Effector memory CD8-positive, alpha-beta T cell (primary cell): Measurements from ENCODE around the gene TSNAXIP1.

Source experiments
- ATAC-seq: fragments of 150-1000 bp; cut with Tn5 transposase; replicated peaks from 2 replicates; pipeline ENCODE4 v1.10.0; 2021; ENCODE audit warnings: mild to moderate bottlenecking, moderate library complexity
- DNase-seq, 3 experiments: peaks; one replicate each; pipeline ENCODE4 v3.0.0; 2021
- H3K27ac Mint-ChIP-seq, 2 donors: one replicate each; pipeline ENCODE4 v1.8.0; 2022; ENCODE audit warnings: mild to moderate bottlenecking in 2 of 2, mixed read lengths in 2 of 2, moderate library complexity in 2 of 2
- H3K27me3 Mint-ChIP-seq, 2 donors: one replicate each; pipeline ENCODE4 v1.8.0; 2022; ENCODE audit warnings: mixed read lengths in 2 of 2
- H3K36me3 Mint-ChIP-seq: one replicate; pipeline ENCODE4 v1.8.0; 2022; ENCODE audit warnings: mild to moderate bottlenecking, moderate library complexity, mixed read lengths; ENCODE audit not compliant: insufficient read depth
- H3K4me1 Mint-ChIP-seq, 2 donors: one replicate each; pipeline ENCODE4 v1.8.0; 2022; ENCODE audit warnings: low read depth in 2 of 2, mixed read lengths in 2 of 2
- H3K4me3 Mint-ChIP-seq, 2 donors: one replicate each; pipeline ENCODE4 v1.8.0; 2022; ENCODE audit warnings: mild to moderate bottlenecking in 2 of 2, mixed read lengths in 2 of 2, moderate library complexity in 2 of 2
- H3K9me3 Mint-ChIP-seq, 2 donors: one replicate each; pipeline ENCODE4 v1.8.0; 2022; ENCODE audit warnings: mixed read lengths in 2 of 2

Gene TSNAXIP1

DNA sequence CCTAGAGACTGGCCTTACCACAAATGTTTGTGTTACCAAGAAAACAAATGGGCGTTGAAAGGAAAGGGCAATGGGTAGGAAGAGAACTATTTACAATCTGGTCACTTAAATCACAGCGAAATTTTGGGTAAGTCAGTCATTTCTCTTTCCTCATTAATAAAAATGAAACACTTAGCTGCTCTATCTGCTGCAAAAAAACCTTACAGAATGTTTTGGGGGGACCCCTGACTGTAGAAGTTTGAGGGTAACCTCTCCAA lies 39.3 kb downstream of the TSNAXIP1 start:
- peaks cover 31% of the 10 kb centered on the region for H3K36me3 Mint-ChIP-seq
- DNase-seq (no peak), ATAC-seq (no peak)
- H3K4me1 Mint-ChIP-seq: peaks cover 41 to 45% of the 10 kb centered on the region in 2 donors
- no peaks in the 10 kb centered on the region for H3K27me3 Mint-ChIP-seq
- no peaks in the 10 kb centered on the region for H3K9me3 Mint-ChIP-seq
- peak overlapping the region; percentile 72 to 96 for H3K27ac Mint-ChIP-seq
- H3K4me3 Mint-ChIP-seq: peak overlapping the region; percentile 85 to 92

GRCh38 chr16:67846320-67847063 lies 39.8 kb downstream of the TSNAXIP1 start, which contains the start of gene NUTF2:
Gene NUTF2 (plus strand): TSS chr16:67846933. CDS start chr16:67865131, 18,198 bp downstream.
- ATAC-seq (peak; percentile 67), DNase-seq (peak; percentile 95 to 97 (median 96))
- Mint-ChIP-seq H3K4me3 (peak within 1 kb of the TSS; percentile 85 to 92), H3K27ac (peak within 1 kb of the TSS; percentile 72 to 96), H3K36me3 (peaks cover 31% of the 10 kb centered on the region), H3K27me3 (no peaks in the 10 kb centered on the region), H3K4me1 (peaks cover 39 to 43% of the 10 kb centered on the region in 2 donors), H3K9me3 (no peaks in the 10 kb centered on the region)

GRCh38 chr16:67847064-67847861 lies 40.6 kb downstream of the TSNAXIP1 start, which contains the start of gene CENPT:
Gene CENPT (minus strand): TSS chr16:67847693. CDS start chr16:67833859, 13,834 bp downstream.
- H3K4me3 Mint-ChIP-seq: peak within 1 kb of the TSS; percentile 85 to 92
- ATAC-seq (peak; percentile 50), DNase-seq (no peak)
- H3K4me1 Mint-ChIP-seq: peaks cover 36 to 38% of the 10 kb centered on the region in 2 donors
- H3K27me3 Mint-ChIP-seq: no peaks in the 10 kb centered on the region
- no peaks in the 10 kb centered on the region for H3K9me3 Mint-ChIP-seq
- peaks cover 27% of the 10 kb centered on the region for H3K36me3 Mint-ChIP-seq
- H3K27ac Mint-ChIP-seq: peak within 1 kb of the TSS in 1 of 2 donors; percentile 96

DNA sequence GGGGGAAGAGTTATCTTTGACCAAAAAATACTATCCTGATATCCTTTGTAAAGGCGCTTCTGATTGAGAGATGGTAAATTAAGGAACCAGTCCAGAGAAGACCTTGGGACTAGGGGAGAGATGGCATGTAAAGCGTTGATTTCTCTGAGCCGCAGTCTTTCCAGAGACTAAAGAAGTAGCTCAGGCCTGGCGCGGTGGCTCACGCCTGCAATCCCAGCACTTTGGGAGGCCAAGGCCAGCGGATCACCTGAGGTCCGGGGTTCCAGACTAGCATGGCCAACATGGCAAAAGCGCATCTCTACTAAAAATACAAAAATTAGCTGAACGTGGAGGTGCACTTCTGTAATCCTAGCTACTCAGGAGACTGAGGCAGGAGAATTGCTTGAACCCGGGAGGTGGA lies 41.4 kb downstream of the TSNAXIP1 start:
- no peak for DNase-seq
- Mint-ChIP-seq H3K27me3 (no peaks in the 10 kb centered on the region), H3K27ac (peak overlapping the region in 1 of 2 donors; percentile 96), H3K9me3 (no peaks in the 10 kb centered on the region), H3K4me3 (peak overlapping the region; percentile 85 to 92), H3K4me1 (peaks cover 29 to 32% of the 10 kb centered on the region in 2 donors), H3K36me3 (peaks cover 20% of the 10 kb centered on the region)
- no peak for ATAC-seq

GRCh38 chr16:67853670-67854069 lies 47.0 kb downstream of the TSNAXIP1 start:
- H3K27ac Mint-ChIP-seq: peak overlapping the region in 1 of 2 donors; percentile 81
- H3K4me1 Mint-ChIP-seq: peaks cover 27 to 33% of the 10 kb centered on the region in 2 donors

DNA sequence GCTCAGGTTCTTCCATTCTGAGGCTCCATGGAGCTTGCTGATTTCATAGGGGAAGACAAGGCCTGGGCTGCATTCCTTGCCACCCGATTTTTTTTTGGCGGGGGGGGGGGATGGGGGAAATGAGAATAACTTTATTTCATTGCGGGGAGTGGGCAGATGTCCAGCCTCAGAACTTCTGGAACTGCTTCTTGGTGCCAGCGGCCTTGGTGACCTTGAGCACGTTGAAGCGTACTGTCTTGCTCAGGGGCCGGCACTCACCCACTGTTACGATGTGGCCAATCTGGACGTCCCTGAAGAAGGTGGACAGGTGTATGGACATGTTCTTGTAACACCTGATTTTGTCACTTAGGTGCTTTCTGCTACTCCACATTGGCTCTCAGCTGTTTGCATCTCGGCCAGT lies 49.1 kb downstream of the TSNAXIP1 start:
- Mint-ChIP-seq H3K4me3 (no peak overlapping the region), H3K27ac (peak overlapping the region in 1 of 2 donors; percentile 94), H3K9me3 (no peaks in the 10 kb centered on the region), H3K4me1 (peaks cover 25 to 28% of the 10 kb centered on the region in 2 donors), H3K36me3 (peaks cover 15% of the 10 kb centered on the region), H3K27me3 (no peaks in the 10 kb centered on the region)
- ATAC-seq (no peak), DNase-seq (no peak)

More at GRCh38 chr16:67853670-67854069, 47.0 kb downstream of the TSNAXIP1 start:
- Mint-ChIP-seq H3K36me3 (peaks cover 17% of the 10 kb centered on the region), H3K4me3 (no peak overlapping the region), H3K9me3 (no peaks in the 10 kb centered on the region), H3K27me3 (no peaks in the 10 kb centered on the region)
- no peak for DNase-seq
- ATAC-seq: no peak

DNA sequence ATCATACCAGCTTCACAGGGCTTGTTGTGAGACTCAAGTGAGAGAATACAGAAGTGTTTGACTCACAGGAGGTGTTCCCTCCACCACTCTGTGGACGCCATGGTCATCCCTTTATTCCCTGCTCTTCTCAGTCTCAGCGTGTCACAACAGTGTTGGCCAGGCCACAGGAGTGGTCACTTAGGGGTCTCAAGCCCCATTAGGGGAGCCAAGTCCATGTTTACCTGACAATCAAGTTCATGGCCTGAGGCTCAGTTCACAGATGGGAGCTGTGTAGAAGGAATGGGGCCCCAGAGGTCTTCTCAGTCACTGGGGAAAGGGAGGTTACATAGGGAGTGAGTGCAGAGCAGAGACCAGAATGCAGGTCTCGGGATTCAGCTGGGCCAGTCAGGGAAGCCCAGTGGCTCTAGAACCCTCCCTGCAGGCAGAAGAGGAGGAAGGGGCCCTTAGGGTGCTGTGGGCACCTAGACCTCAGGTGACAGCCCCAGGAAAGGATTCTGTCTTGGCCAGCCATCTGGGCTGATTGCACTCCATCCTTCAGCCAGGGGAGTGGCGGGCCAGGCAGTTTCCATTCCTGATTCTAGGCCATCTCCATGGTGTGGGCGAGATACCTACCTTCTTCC lies 50.3 kb downstream of the TSNAXIP1 start:
- peaks cover 17% of the 10 kb centered on the region for H3K36me3 Mint-ChIP-seq
- H3K9me3 Mint-ChIP-seq: no peaks in the 10 kb centered on the region
- H3K27me3 Mint-ChIP-seq: no peaks in the 10 kb centered on the region
- peak overlapping the region; percentile 88 to 94 for H3K27ac Mint-ChIP-seq
- DNase-seq: no peak
- no peak for ATAC-seq
- peak overlapping the region in 1 of 2 donors; percentile 21 for H3K4me3 Mint-ChIP-seq
- H3K4me1 Mint-ChIP-seq: peaks cover 28 to 32% of the 10 kb centered on the region in 2 donors

DNA sequence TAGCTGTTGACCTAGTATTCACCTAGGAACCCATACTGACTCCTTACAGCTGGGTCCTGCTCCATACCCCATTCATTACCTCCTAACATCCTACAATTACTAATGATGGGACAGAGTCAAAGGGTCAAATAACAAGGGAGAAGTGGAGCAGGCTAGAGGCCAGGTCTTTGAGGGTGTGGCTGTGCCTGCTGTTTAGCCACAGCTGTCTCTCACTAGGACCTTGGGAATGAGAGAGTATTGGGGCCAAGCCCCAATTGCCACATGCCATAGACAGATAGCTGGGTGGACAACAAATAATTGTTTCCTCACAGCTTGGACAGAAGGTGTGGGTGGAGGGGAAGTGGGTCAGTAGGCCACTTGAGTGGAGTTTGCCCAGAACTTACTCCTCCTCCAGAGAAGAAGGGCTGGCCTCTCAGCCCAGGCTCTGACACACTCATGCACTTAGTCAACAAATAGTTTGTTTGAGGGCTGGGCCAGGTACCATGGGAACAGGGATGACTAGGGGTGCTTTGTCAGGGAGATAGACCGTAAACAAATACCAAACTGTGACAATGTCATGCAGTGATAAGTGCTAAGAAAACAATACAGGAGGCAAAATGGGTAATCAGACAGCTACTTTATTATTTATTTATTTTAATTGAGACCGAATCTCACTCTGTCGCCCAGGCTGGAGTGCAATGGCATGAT lies 51.0 kb downstream of the TSNAXIP1 start:
- Mint-ChIP-seq H3K36me3 (peaks cover 17% of the 10 kb centered on the region), H3K9me3 (no peaks in the 10 kb centered on the region), H3K4me1 (peaks cover 28 to 32% of the 10 kb centered on the region in 2 donors), H3K27ac (peak overlapping the region; percentile 88 to 94), H3K4me3 (peak overlapping the region; percentile 21), H3K27me3 (no peaks in the 10 kb centered on the region)
- ATAC-seq: peak; percentile 85
- DNase-seq: peak in 2 of 3 experiments; percentile 35 to 42

DNA sequence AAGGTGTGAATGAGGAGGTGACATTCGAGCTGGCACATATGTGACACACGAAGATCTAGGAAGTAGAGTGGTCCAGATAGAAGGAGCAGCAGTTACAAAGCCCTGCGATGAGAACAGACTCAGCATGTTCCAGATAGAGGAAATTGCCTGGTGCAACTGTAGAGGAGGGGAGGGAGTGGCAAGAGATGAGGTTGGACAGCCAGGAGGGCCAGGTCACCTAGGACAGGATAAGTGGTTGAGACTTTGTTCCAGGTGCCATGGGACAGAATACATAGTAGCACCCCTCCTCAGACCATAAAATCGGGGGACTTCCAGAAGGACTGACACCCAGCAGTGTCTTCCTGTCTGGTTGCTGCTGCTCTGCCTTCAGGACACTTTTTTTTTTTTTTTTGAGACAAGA lies 51.8 kb downstream of the TSNAXIP1 start:
- ATAC-seq: peak; percentile 66
- H3K27me3 Mint-ChIP-seq: no peaks in the 10 kb centered on the region
- H3K9me3 Mint-ChIP-seq: no peaks in the 10 kb centered on the region
- peak overlapping the region in 1 of 2 donors; percentile 21 for H3K4me3 Mint-ChIP-seq
- peaks cover 28 to 32% of the 10 kb centered on the region in 2 donors for H3K4me1 Mint-ChIP-seq
- H3K36me3 Mint-ChIP-seq: peaks cover 17% of the 10 kb centered on the region
- DNase-seq: no peak
- peak overlapping the region; percentile 88 to 94 for H3K27ac Mint-ChIP-seq

- DNase-seq: no peak
- Mint-ChIP-seq H3K27ac (no peak overlapping the region), H3K27me3 (no peaks in the 10 kb centered on the region), H3K9me3 (no peaks in the 10 kb centered on the region), H3K36me3 (peaks cover 23% of the 10 kb centered on the region), H3K4me3 (no peak overlapping the region), H3K4me1 (peaks cover 21 to 30% of the 10 kb centered on the region in 2 donors)
- ATAC-seq: no peak
Observed at GRCh38 chr16:67860589-67861398, 54.1 kb downstream of the TSNAXIP1 start.

DNA sequence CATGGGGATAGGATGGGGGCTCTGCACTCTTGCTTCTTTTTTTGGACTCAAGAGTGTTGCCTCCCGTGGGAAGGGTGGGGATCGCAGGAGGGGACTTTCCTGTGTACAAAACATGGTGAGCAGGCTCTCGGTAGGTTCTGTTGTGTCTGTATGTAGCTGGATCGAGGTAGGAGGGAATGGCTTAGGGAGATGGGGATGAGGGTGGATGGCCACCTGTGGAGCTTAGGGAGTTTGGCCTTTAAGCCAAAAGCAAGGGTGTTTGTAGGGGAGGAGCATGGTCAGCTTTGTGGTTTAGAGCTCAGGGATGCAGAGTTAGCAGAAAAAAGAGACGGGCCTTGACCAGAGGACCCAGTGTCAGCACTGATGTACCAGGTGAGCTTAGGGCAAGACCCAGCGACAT lies 55.2 kb downstream of the TSNAXIP1 start:
- peaks cover 28% of the 10 kb centered on the region for H3K36me3 Mint-ChIP-seq
- DNase-seq (no peak), ATAC-seq (no peak)
- H3K4me3 Mint-ChIP-seq: no peak overlapping the region
- peaks cover 17 to 27% of the 10 kb centered on the region in 2 donors for H3K4me1 Mint-ChIP-seq
- no peaks in the 10 kb centered on the region for H3K27me3 Mint-ChIP-seq
- no peaks in the 10 kb centered on the region for H3K9me3 Mint-ChIP-seq
- H3K27ac Mint-ChIP-seq: no peak overlapping the region
